Activated naive CD4-positive, alpha-beta T cell treated with anti-CD3 and anti-CD28 coated beads, Interleukin-2, amount 10 ng/mL, durations not matched to agents 7 days and 5 days (primary cell): ENCODE results near the gene PNCK.
"Not testable (repeated sequence)": the region's sequence is repeated elsewhere in the genome, so short reads cannot be mapped to it uniquely, and the experiment has no call there.

Source experiments
- CTCF ChIA-PET: fragments of 350-600 bp; sonication (Branson Sonifier 250); formaldehyde crosslinking; loops from one replicate; lab custom pipeline; 2021; ENCODE audit warnings: antibody characterized with exemption; lab: Charles Lee
- DNase-seq: peaks from one replicate; pipeline ENCODE4 v3.0.0-alpha.2; 2020
- H3K27ac Mint-ChIP-seq: one replicate; pipeline ENCODE4 v1.8.0; 2021; ENCODE audit warnings: mild to moderate bottlenecking, moderate library complexity, mixed read lengths
- H3K27me3 Mint-ChIP-seq: one replicate; pipeline ENCODE4 v1.8.0; 2021; ENCODE audit warnings: mild to moderate bottlenecking, mixed read lengths
- H3K36me3 Mint-ChIP-seq: one replicate; pipeline ENCODE4 v1.8.0; 2021; ENCODE audit warnings: mixed read lengths
- H3K4me1 Mint-ChIP-seq: one replicate; pipeline ENCODE4 v1.8.0; 2021; ENCODE audit warnings: mixed read lengths
- H3K4me3 Mint-ChIP-seq: one replicate; pipeline ENCODE4 v1.8.0; 2021; ENCODE audit warnings: mild to moderate bottlenecking, moderate library complexity, mixed read lengths
- H3K9me3 Mint-ChIP-seq: one replicate; pipeline ENCODE4 v1.8.0; 2021; ENCODE audit warnings: mixed read lengths

PNCK gene

DNA sequence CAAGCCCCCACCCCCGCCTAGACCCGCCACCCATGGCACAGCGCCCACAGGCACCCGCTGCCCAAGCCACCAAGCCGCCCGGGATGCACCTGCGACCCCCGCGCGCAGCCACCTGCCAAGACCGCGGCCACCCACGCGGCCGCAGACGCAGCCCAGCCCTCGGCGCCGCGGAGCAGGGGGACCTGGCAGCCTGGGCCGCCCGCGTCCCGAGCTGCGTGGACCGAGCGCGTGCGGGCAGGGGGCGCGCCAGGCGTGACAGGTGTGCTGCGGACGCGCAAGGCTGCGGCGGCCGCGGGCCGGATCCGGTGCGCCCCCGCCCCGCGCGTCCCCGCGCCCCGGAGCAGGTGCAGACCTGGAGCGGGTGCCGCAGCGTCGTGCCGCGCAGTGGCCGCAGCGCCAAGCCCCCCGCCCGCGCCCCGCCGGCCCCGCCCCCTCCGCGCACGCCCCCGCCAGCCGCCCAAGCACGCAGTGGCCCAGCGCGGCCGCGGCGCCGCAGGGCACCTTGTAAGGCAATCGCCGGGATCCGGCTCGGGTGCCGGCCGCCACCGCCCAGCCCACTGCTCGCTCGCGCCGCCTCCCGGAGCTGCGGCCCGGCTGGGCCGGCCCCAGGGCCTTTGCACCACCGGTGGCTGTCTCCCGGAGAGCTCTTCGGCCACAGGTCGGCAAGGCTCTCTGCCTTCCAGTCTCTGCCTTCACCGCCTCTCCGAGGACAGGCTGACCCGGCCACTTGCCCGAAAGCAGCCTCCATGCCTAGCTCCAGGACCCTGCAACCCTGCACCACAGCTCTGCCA is at the start of gene PNCK:
Gene PNCK (minus strand): TSS at position 386 of the 791 bp plus-strand sequence. CDS start 737 bp downstream, outside the sequence.
- Mint-ChIP-seq H3K36me3 (no peaks in the 10 kb centered on the region), H3K9me3 (no peaks in the 10 kb centered on the region), H3K4me1 (peaks cover 2% of the 10 kb centered on the region), H3K27me3 (peaks cover 43% of the 10 kb centered on the region), H3K27ac (no peak within 1 kb of the TSS), H3K4me3 (no peak within 1 kb of the TSS)
- CTCF ChIA-PET: interaction anchor here (1.0 kb wide), 1 partner anchor 11 kb away, joined by 5 read pairs; no protein-coding TSS in a partner anchor
- DNase-seq: no peak

DNA sequence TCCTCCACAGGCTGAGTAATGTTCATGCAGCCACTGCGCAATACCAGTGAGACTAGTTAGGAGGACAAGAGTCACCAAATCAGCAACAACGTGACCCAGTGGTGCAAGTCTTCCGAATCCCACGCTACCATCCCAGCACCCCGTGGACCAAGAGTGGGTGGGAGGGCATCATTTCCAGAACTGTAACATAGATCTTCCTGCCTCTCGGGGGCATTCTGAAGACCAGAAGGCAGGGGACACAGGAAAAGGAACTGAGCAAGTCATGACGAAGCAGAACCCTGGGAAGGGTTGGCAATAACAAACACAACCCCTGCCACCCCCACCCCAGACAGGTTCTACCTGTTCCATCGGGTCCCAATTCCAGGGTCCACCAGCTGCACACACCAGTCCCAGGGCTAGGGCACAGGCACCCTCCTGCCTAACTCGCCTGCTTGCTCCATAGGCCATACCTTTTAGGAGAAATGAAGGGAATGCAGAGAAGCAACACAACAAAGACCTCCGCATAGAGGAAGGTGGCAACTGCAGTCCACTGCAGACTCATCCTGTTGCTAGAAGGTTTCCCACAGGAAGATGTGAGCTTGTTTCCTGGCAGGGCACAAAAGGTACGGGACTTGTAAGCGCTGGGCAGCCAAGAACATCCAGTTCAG is 49.2 kb upstream of the PNCK start:
- Mint-ChIP-seq H3K27ac (peak overlapping the region; percentile 86), H3K27me3 (no peaks in the 10 kb centered on the region), H3K4me1 (peaks cover 25% of the 10 kb centered on the region), H3K9me3 (no peaks in the 10 kb centered on the region), H3K4me3 (peak overlapping the region; percentile 86), H3K36me3 (peaks cover 22% of the 10 kb centered on the region)
- CTCF ChIA-PET: interaction anchor here (1.6 kb wide), 1 partner anchor 15 kb away, joined by 4 read pairs; no protein-coding TSS in a partner anchor
- no peak for DNase-seq

DNA sequence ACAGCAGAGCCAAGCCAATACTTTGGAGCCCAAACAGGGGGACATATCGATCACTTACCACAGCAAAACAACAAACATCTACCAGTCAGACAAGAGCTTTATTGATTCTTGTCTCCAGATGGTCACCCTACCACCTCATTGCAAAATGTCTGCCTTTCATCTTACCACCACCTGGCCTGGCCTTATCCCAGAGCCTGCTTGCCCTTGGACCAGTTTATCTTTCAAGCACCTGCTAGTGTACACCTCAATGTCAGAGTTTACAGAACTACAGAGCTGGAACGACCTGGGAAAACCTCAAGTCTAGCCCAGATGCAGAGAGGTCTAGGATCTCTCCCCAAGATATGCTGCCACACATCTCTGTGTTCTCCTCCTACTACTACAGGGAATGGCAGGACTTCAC is 46.1 kb upstream of the PNCK start:
- no peak overlapping the region for H3K4me3 Mint-ChIP-seq
- no peak overlapping the region for H3K27ac Mint-ChIP-seq
- peaks cover 23% of the 10 kb centered on the region for H3K36me3 Mint-ChIP-seq
- CTCF ChIA-PET: interaction anchor here (0.8 kb wide), 1 partner anchor 9 kb away, joined by 3 read pairs; no protein-coding TSS in a partner anchor
- peaks cover 10% of the 10 kb centered on the region for H3K4me1 Mint-ChIP-seq
- no peak for DNase-seq
- H3K27me3 Mint-ChIP-seq: no peaks in the 10 kb centered on the region
- no peaks in the 10 kb centered on the region for H3K9me3 Mint-ChIP-seq

DNA sequence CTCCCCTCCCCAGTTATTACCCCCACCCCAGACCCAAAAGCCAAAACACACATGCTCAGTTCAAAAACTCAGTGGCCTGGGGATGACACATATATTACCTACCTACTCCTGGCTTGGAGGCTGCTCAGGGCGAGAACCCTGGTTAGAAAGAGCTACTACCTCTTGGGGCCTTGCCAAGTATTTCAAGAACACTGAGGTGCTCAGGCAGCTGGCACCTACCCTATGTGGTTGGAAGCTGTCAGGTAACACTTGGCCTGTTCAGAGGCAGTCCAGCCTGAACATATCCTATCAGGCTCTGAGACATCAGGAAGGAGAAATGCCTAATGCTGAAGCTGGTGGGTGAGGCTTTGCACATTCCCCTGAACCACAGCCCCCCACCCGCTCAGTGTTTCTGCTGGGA is 45.6 kb upstream of the PNCK start:
- H3K27me3 Mint-ChIP-seq: no peaks in the 10 kb centered on the region
- H3K9me3 Mint-ChIP-seq: no peaks in the 10 kb centered on the region
- DNase-seq: no peak
- peaks cover 10% of the 10 kb centered on the region for H3K4me1 Mint-ChIP-seq
- CTCF ChIA-PET: no interaction called here
- H3K27ac Mint-ChIP-seq: no peak overlapping the region
- no peak overlapping the region for H3K4me3 Mint-ChIP-seq
- peaks cover 26% of the 10 kb centered on the region for H3K36me3 Mint-ChIP-seq

DNA sequence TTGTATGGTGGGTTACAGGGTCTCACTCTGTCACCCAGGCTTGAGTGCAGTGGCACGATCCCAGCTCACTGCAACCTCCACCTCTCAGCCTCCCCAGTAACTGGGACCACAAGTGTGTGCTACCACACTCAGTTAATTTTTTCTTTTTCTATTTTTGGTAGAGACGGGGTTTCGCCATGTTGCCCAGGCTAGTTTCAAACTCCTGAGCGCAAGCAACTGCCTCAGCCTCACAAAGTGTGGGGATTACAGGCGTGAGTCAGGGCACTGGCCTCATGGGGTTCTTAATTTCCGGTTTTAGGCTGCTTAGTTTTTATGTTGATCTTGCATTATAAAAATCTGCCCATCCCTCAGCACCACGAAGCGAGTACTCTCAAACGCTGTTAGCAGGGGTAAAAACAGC is 43.8 kb upstream of the PNCK start:
- Mint-ChIP-seq H3K36me3 (peaks cover 31% of the 10 kb centered on the region), H3K9me3 (no peaks in the 10 kb centered on the region), H3K27me3 (no peaks in the 10 kb centered on the region), H3K4me3 (no peak overlapping the region), H3K4me1 (peaks cover 7% of the 10 kb centered on the region), H3K27ac (no peak overlapping the region)
- no peak for DNase-seq
- CTCF ChIA-PET: no interaction called here

DNA sequence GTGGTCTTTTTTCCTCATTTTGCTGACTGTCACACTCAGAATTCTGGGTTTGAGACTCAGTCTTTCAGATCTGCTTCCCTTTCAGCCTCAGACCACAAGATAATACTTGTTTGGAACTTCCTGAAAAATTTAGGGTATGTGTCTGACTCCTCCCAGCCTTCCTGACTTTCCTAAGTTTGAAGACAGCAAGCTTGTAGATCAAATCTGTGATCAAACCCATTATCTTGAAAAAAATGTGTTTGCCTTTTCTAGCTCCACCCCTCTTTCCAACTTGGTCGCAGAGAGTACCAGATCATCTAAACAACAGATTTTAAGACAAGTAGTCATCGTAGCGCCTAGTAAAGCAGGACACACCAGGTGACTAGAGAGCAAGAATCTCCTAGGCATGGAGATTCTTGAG is 40.6 kb upstream of the PNCK start:
- H3K4me1 Mint-ChIP-seq: peaks cover 5% of the 10 kb centered on the region
- CTCF ChIA-PET: no interaction called here
- H3K27me3 Mint-ChIP-seq: no peaks in the 10 kb centered on the region
- no peaks in the 10 kb centered on the region for H3K9me3 Mint-ChIP-seq
- no peak overlapping the region for H3K4me3 Mint-ChIP-seq
- H3K36me3 Mint-ChIP-seq: peaks cover 26% of the 10 kb centered on the region
- no peak overlapping the region for H3K27ac Mint-ChIP-seq
- no peak for DNase-seq

DNA sequence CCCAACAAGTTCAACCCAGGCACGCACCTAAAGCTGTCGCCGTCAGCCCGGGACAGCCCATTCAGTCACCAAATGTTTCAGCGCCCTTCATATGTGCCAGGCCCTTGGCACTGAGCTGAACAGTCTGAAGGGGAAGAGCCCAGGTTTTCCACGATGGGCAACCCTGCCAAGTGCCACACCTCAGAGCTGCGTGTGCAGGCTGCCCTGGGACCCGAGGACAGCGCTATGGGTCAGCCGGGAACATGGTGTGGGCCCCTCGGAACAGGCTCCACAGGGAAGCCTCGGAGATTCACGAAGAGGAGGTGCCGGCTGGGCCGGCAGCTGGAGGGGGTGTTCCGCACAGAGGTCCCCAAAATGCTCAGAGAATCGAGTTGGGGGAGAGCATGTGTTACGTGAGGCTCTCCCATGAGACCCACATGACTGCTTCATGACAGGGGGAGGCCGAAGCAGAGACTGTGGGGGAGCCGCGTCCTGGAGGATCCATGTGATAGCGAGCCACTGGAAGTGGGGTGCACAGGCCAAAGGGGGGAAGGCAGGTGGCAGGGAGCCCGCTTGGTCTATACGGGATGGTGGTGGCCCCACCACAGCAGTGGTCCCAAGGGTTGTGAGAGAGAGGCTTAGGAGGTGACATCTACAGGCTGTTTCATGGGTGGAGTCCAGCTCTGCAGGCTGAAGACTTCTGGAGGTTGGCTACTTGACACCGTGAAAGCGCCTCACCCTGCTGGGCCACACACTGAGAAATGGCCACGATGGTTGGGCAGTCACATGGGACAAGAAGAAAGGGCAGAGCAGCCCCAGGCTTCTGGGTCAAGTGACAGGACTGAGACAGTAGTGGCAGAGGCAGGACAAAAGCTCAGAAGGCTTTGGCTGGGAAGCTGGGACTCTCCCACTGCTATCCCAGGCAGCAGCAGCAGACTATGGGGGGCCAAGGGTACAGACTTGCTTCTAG is 36.4 kb upstream of the PNCK start:
- CTCF ChIA-PET: interaction anchor here (0.8 to 1.3 kb wide), 2 partner anchors 10 to 23 kb away, joined by 3 to 5 read pairs; partner anchors contain the start of gene SLC6A8
- peaks cover 15% of the 10 kb centered on the region for H3K4me1 Mint-ChIP-seq
- no peaks in the 10 kb centered on the region for H3K27me3 Mint-ChIP-seq
- DNase-seq: no peak
- peaks cover 21% of the 10 kb centered on the region for H3K36me3 Mint-ChIP-seq
- no peak overlapping the region for H3K27ac Mint-ChIP-seq
- no peaks in the 10 kb centered on the region for H3K9me3 Mint-ChIP-seq
- no peak overlapping the region for H3K4me3 Mint-ChIP-seq

DNA sequence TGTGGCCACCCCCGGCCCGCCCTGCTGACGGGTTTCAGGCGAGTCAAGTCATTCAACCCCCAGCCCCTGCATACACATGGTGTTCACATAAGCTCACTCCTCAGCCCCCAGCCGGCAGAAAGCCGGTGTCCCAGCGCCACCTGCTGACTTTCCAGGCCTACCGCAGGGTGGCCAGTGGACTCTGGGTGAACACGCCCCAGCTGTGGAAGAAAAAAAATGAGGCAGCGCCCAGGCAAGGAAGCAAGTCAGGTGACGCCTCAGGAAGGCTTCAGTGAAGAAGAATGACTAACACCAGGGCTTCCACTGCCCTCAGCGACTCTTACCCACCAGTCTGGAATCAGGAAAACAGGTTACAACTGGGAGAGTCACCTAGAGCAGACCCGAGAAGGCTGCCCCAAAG is 34.8 kb upstream of the PNCK start:
- DNase-seq: peak; percentile 72
- no peaks in the 10 kb centered on the region for H3K9me3 Mint-ChIP-seq
- CTCF ChIA-PET: interaction anchor here (0.6 to 1.6 kb wide), 3 partner anchors 14 to 109 kb away, joined by 3 to 5 read pairs (median 4); partner anchors contain the start of genes CCNQ and SLC6A8
- H3K4me1 Mint-ChIP-seq: peaks cover 15% of the 10 kb centered on the region
- peaks cover 18% of the 10 kb centered on the region for H3K36me3 Mint-ChIP-seq
- H3K27ac Mint-ChIP-seq: no peak overlapping the region
- no peaks in the 10 kb centered on the region for H3K27me3 Mint-ChIP-seq
- H3K4me3 Mint-ChIP-seq: no peak overlapping the region

DNA sequence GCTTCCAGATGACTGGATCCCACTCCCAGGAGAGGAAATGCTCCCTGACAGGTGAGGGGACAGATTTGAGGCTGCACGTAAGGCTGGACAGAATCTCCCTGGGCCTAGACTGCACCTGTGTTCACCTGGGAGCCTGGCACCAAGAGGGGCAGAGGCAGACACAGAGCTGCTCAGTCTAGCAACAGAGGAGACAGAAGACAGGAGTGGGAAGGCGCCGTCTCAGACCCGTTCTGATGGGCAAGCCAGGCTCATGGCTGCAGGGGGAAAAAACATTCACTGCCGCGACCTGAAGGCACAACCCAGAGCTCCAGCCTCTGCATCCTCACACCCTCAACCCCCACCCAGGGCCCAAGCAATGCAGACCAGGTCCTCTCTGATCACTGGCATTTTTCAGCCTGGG is 33.8 kb upstream of the PNCK start:
- Mint-ChIP-seq H3K27me3 (no peaks in the 10 kb centered on the region), H3K36me3 (peaks cover 15% of the 10 kb centered on the region), H3K4me3 (no peak overlapping the region), H3K9me3 (no peaks in the 10 kb centered on the region), H3K4me1 (peaks cover 15% of the 10 kb centered on the region), H3K27ac (no peak overlapping the region)
- no peak for DNase-seq
- CTCF ChIA-PET: interaction anchor here (1.3 to 1.6 kb wide), 2 partner anchors 15 to 20 kb away, joined by 3 to 4 read pairs; partner anchors contain the start of gene SLC6A8

DNA sequence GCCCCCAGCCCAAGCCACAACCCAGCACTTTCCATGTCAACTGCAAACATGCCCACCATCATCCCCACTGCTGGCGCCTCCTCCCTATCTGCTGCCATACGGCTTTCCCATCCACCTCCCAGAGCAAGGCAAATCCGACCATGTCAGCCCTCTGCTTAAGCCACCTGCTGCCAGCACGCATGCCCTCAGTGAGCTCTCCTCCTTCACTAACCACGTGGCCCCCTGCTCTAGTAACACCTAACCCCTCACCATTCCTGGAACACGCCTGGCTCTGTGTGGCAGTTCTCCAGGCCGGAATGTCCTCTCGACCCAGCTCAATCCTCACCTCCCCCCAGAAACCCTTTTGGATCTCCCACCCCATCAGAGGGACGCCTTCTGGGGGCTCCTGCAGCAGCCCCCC is 33.2 kb upstream of the PNCK start:
- no peak overlapping the region for H3K27ac Mint-ChIP-seq
- H3K9me3 Mint-ChIP-seq: no peaks in the 10 kb centered on the region
- CTCF ChIA-PET: interaction anchor here (1.3 kb wide), 1 partner anchor 19 kb away, joined by 3 read pairs; the partner anchor contains the start of gene SLC6A8

DNA sequence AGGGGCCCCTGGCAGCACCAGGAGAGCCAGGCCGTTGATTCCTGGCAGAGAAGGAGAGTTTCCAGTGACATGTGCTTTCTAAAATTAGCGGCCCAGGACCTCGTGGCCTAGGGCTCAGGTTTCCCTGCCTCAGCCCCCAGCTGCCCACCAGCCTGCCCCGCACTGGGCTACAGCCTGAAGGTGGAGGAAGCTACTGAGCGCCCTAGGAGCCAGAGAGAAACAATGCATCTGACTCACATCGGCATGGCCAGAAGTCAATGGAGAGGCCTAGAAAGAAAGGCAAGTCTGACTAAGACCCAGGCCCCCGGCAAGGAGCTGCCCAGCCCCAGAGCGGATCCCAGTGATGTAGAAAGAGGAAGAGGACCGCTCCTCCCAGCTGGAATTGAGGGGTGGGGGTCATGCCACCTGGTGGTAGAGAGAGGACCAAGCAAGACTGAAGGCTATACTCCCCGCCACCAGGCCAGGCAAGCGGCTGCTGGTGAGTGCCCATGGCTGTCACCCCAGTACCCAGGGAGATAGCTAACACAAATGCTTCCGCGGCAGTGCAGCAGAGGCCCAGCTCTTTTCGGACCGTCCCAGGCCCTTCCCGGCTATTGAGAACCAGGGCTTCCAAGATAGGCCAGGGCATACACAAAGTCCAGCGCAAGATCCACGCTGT is 31.9 kb upstream of the PNCK start:
- H3K4me1 Mint-ChIP-seq: peaks cover 10% of the 10 kb centered on the region
- H3K36me3 Mint-ChIP-seq, H3K27me3 Mint-ChIP-seq, H3K4me3 Mint-ChIP-seq, H3K27ac Mint-ChIP-seq, DNase-seq, H3K9me3 Mint-ChIP-seq: not testable (repeated sequence)
- CTCF ChIA-PET: interaction anchor here (1.4 kb wide), 1 partner anchor 19 kb away, joined by 4 read pairs; no protein-coding TSS in a partner anchor

More for the DNA sequence above, 33.2 kb upstream of the PNCK start:
- Mint-ChIP-seq H3K27me3 (no peaks in the 10 kb centered on the region), H3K36me3 (peaks cover 15% of the 10 kb centered on the region), H3K4me1 (peaks cover 15% of the 10 kb centered on the region), H3K4me3 (no peak overlapping the region)
- no peak for DNase-seq

DNA sequence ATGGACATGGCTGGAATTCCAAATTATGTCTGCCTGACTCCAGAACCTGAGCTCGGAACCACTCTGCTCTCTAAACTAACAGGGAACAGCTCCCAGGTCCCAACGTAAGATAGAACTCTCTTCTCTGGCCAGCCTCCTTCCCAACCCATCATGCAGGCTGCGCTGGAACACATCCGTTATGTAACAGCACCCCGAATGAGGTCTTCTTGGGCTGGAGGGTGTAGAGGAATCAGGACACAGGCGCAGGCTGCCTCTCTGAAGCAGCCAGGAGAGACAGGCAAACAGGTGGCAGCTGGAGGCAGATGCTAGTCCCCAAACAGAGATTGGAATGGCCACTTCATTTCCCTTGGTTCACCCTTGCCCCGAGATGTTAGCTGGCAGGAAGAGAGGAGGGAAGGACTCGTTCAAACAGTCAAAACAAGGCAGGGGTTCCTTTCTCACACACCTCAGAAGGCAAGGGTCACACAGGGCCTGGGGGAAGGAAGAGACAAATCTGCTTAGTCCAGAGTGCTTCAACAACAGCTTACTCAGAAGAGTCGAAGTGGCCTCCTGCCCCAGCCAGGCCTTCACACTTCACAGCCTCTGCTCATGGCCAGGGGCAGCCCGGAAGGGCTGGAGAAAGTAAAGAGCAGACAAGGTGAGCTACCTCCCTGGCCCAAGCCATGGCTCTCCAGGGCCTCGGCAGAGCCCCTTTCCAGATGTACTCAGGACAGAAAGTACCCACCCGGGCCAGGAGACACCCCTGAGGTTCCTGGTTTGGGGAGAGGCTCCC is 31.2 kb upstream of the PNCK start:
- H3K27ac Mint-ChIP-seq, H3K27me3 Mint-ChIP-seq, H3K9me3 Mint-ChIP-seq, H3K36me3 Mint-ChIP-seq, DNase-seq, H3K4me3 Mint-ChIP-seq: not testable (repeated sequence)
- H3K4me1 Mint-ChIP-seq: peaks cover 10% of the 10 kb centered on the region
- CTCF ChIA-PET: interaction anchor here (1.4 kb wide), 1 partner anchor 18 kb away, joined by 4 read pairs; no protein-coding TSS in a partner anchor
